Parathyroid adenoma (tissue), 2 donors: ENCODE results near the gene TMEM9.

Source experiments
- H2AFZ ChIP-seq: fragments of 300-600 bp; sonication (generic); one replicate; pipeline ENCODE4 v1.7.0; 2017; ENCODE audit warnings: antibody characterized with exemption, mild to moderate bottlenecking
- H3K27ac ChIP-seq: fragments of 300-600 bp; sonication (generic); one replicate; pipeline ENCODE4 v1.7.0; 2017
- H3K27me3 ChIP-seq: fragments of 300-600 bp; sonication (generic); one replicate; pipeline ENCODE4 v1.7.0; 2017; ENCODE audit warnings: low read length; ENCODE audit not compliant: control insufficient read depth, insufficient read depth
- H3K36me3 ChIP-seq: fragments of 300-600 bp; sonication (generic); one replicate; pipeline ENCODE4 v1.7.0; 2017; ENCODE audit warnings: low read length; ENCODE audit not compliant: control insufficient read depth, insufficient read depth
- H3K4me1 ChIP-seq: fragments of 300-600 bp; sonication (generic); one replicate; pipeline ENCODE4 v1.7.0; 2017; ENCODE audit warnings: control low read depth
- H3K4me2 ChIP-seq: fragments of 300-600 bp; sonication (generic); one replicate; pipeline ENCODE4 v1.7.0; 2017; ENCODE audit warnings: low read length
- H3K4me3 ChIP-seq: fragments of 300-600 bp; sonication (generic); one replicate; pipeline ENCODE4 v1.7.0; 2017; ENCODE audit warnings: low read depth, low read length
- H3K79me2 ChIP-seq: fragments of 300-600 bp; sonication (generic); one replicate; pipeline ENCODE4 v1.7.0; 2017; ENCODE audit warnings: control low read depth
- H3K9ac ChIP-seq: fragments of 300-600 bp; sonication (generic); one replicate; pipeline ENCODE4 v1.7.0; 2017; ENCODE audit warnings: mild to moderate bottlenecking
- H3K9me3 ChIP-seq: fragments of 300-600 bp; sonication (generic); one replicate; pipeline ENCODE4 v1.7.0; 2017; ENCODE audit warnings: low read length; ENCODE audit not compliant: control insufficient read depth
- CTCF ChIP-seq: fragments of 300-600 bp; sonication (generic); IDR thresholded peaks from one replicate; pipeline ENCODE4 v1.7.0; 2017; ENCODE audit warnings: antibody characterized with exemption, mild to moderate bottlenecking
- donor health status: primary hyperparathyroidism.

The TMEM9 gene

GRCh38 chr1:201096041-201096461 lies 58.2 kb downstream of the TMEM9 start:
- Histone ChIP-seq H3K9ac (no peak overlapping the region), H3K9me3 (no peaks in the 10 kb centered on the region), H3K4me2 (no peak overlapping the region), H2AFZ (no peak overlapping the region), H3K36me3 (no peaks in the 10 kb centered on the region), H3K4me1 (no peaks in the 10 kb centered on the region), H3K79me2 (no peaks in the 10 kb centered on the region), H3K27ac (no peak overlapping the region), H3K27me3 (no peaks in the 10 kb centered on the region), H3K4me3 (no peak overlapping the region)
- TF ChIP-seq CTCF, result no peak

DNA sequence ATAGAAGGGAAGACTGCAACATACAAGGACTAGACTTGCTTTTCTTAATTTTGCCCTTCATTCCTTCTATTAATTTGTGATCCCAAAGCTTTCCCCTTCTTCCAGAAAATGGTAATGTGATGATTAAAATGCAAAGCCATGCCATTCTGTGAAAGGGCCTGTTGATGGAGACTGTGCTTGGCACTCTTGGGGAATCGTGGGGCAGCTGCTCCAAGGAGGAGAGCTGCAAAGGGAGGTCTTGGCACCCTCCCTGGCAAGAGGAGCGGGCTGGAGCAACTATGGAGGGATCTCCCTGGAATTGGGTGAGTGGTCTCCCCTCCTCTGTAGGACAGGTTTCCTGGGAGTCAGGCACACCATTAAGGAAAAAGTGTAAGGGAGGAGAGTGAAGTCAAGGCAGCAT lies 58.7 kb downstream of the TMEM9 start:
- no peak overlapping the region for H3K27ac ChIP-seq
- H3K4me1 ChIP-seq, result no peaks in the 10 kb centered on the region
- no peak overlapping the region for H3K9ac ChIP-seq
- no peak overlapping the region for H3K4me2 ChIP-seq
- TF ChIP-seq CTCF, result no peak
- no peak overlapping the region for H3K4me3 ChIP-seq
- H3K9me3 ChIP-seq, result no peaks in the 10 kb centered on the region
- H2AFZ ChIP-seq, result no peak overlapping the region
- no peaks in the 10 kb centered on the region for H3K27me3 ChIP-seq
- no peaks in the 10 kb centered on the region for H3K36me3 ChIP-seq
- no peaks in the 10 kb centered on the region for H3K79me2 ChIP-seq

DNA sequence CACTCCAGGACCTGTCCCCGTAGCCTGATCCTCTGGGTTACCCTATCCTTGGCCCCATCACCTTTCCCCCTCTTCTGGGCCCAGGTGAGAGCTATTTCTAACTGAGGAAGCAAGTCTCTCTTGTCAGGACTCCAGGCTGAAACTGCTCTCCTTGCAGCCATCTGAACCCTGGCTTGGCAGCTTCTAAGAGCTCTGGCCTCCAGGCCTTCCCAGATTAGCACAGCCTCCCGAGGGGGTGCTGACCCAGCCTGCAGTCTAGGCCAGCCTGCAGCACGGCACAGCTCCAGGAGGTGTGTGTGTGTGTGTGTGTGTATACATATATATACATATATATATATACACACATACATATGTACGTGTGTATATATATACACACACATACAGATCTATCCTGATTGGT lies 59.4 kb downstream of the TMEM9 start:
- no peak overlapping the region for H3K27ac ChIP-seq
- H3K9me3 ChIP-seq, result no peaks in the 10 kb centered on the region
- no peak for TF ChIP-seq CTCF
- H3K4me1 ChIP-seq, result no peaks in the 10 kb centered on the region
- no peak overlapping the region for H3K4me2 ChIP-seq
- no peaks in the 10 kb centered on the region for H3K27me3 ChIP-seq
- no peak overlapping the region for H2AFZ ChIP-seq
- H3K79me2 ChIP-seq, result no peaks in the 10 kb centered on the region
- no peak overlapping the region for H3K9ac ChIP-seq
- H3K36me3 ChIP-seq, result no peaks in the 10 kb centered on the region
- H3K4me3 ChIP-seq, result no peak overlapping the region

GRCh38 chr1:201093962-201094361 lies 60.3 kb downstream of the TMEM9 start:
- H3K9me3 ChIP-seq, result no peaks in the 10 kb centered on the region
- H3K79me2 ChIP-seq, result no peaks in the 10 kb centered on the region
- H3K4me1 ChIP-seq, result no peaks in the 10 kb centered on the region
- H3K4me2 ChIP-seq, result no peak overlapping the region
- no peaks in the 10 kb centered on the region for H3K27me3 ChIP-seq
- no peaks in the 10 kb centered on the region for H3K36me3 ChIP-seq
- no peak overlapping the region for H3K9ac ChIP-seq
- no peak for TF ChIP-seq CTCF
- no peak overlapping the region for H3K4me3 ChIP-seq
- no peak overlapping the region for H2AFZ ChIP-seq
- H3K27ac ChIP-seq, result no peak overlapping the region

DNA sequence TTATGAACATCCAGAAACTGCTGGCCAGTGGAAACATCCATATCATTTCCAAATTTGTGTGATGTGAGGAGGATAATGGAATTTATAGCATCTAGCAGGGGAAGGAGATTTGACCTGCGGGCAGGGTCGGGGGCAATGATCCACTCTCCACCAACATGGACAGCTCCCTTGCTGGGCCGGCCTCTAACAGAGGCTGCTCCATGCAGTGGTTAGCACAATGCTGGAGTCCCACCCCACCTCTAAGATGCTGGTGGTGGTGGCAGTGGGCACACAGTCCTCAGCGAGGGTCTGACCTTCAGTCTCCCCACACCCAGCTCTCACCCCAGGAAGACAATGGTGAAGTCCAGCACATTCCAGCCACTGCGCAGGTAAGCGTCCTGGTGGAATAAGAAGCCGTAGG lies 60.7 kb downstream of the TMEM9 start:
- no peaks in the 10 kb centered on the region for H3K27me3 ChIP-seq
- no peak overlapping the region for H3K4me2 ChIP-seq
- H3K4me3 ChIP-seq, result no peak overlapping the region
- TF ChIP-seq CTCF, result no peak
- no peaks in the 10 kb centered on the region for H3K79me2 ChIP-seq
- H3K27ac ChIP-seq, result no peak overlapping the region
- H3K9me3 ChIP-seq, result no peaks in the 10 kb centered on the region
- no peaks in the 10 kb centered on the region for H3K36me3 ChIP-seq
- H3K4me1 ChIP-seq, result no peaks in the 10 kb centered on the region
- no peak overlapping the region for H2AFZ ChIP-seq
- no peak overlapping the region for H3K9ac ChIP-seq
